Muscle of back (tissue), 11 donors: ENCODE results near the gene PRTG. TPM values are rescaled to one million over a fixed set of nuclear protein-coding genes. Genes with fewer than 3 reads are reported as not detected.

Experiments
- DNase-seq, 3 donors: peaks; one replicate each; pipeline versions ENCODE4 v3.0.0 to v3.0.0-alpha.2; 2013
- polyA plus RNA-seq, 10 donors: library from polyadenylated mRNA; unstranded; fragments of 120-200 nt; gene quantifications; one replicate each; pipeline ENCODE4 v1.2.1, GENCODE V29; 2013; ENCODE audit not compliant: insufficient read length in 10 of 10

PRTG gene
- polyA plus RNA-seq, 10 donors, result 2.5 to 4.6 (median 3.3) TPM

GRCh38 chr15:55564347-55565145 is 178.4 kb downstream of the PRTG start:
- DNase-seq, result no peak

DNA sequence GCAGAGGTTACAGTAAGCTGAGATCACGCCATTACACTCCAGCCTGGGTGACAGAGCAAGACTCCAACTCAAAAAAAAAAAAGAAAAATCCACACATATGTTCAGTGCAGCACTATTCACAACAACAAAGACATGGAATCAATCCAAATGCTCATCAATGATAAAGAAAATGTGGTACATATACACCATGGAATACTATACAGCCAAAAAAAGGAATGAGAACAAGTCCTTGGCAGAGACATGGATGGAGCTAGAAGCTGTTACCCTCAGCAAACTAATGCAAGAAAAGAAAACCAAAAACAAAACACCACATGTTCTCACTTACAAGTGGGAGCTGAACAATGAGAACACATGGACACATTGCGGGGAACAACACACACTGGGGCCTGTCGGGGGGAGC is 180.4 kb downstream of the PRTG start:
- DNase-seq, result no peak

Other genes with a start within 250 kb of the PRTG start
- 1 to 10 TPM; 1.6 to 3.2 (median 2.7) TPM for gene DNAAF4, start 234.9 kb downstream of the PRTG start, polyA plus RNA-seq
- gene PYGO1, start 154.8 kb downstream of the PRTG start, polyA plus RNA-seq, result 10 to 100 TPM in 5 of 10 donors, 1 to 10 TPM in 5; 8.2 to 12.8 (median 10.1) TPM